SK-N-SH (cell line): Measurements from ENCODE around the gene DAPP1. TPM values are rescaled to one million over a fixed set of nuclear protein-coding genes. Genes with fewer than 3 reads are reported as not detected.

Source experiments
- CTCF ChIA-PET: fragments of 300-600, 350-600 bp; formaldehyde crosslinking; extraction: SDS; loops from one replicate; lab custom pipeline; 2021; lab: Yijun Ruan, JAX
- POLR2A ChIA-PET: fragments of 350-600 bp; sonication (Branson Sonifier 250); formaldehyde crosslinking; extraction: SDS; loops from one replicate; lab custom pipeline; 2020; ENCODE audit warnings: antibody characterized with exemption, inconsistent platforms; lab: Yijun Ruan, JAX
- DNase-seq: peaks from one replicate; pipeline ENCODE4 v3.0.0; 2012
- H2AFZ ChIP-seq: fragments of 200-600 bp; sonication (generic); 2 replicates; pipeline ENCODE4 v1.8.1; 2016; ENCODE audit warnings: antibody characterized with exemption, mild to moderate bottlenecking, low read depth
- H3F3A ChIP-seq: fragments of 200-600 bp; sonication (generic); replicated peaks from 2 replicates; pipeline ENCODE3; 2016; ENCODE audit warnings: antibody characterized with exemption, mild to moderate bottlenecking; ENCODE audit not compliant: insufficient read depth
- H3K27ac ChIP-seq, 2 experiments: fragments of 200-500 bp in 1 of 2; fragments of 200-600 bp in 1 of 2; sonication (Bioruptor generic) in 1 of 2; sonication (generic), shearing (Covaris generic) in 1 of 2; 2 replicates each; pipeline versions ENCODE4 v1.5.1 to v1.6.1; 2014 to 2016; ENCODE audit warnings: low read depth in 2 of 2, inconsistent platforms in 1 of 2, low read length in 1 of 2, mild to moderate bottlenecking in 1 of 2, mixed read lengths in 1 of 2
- H3K27me3 ChIP-seq: fragments of 200-600 bp; sonication (generic), shearing (Covaris generic); 2 replicates; pipeline ENCODE4 v1.6.1; 2016; ENCODE audit warnings: mixed run types; ENCODE audit not compliant: insufficient read depth
- H3K36me3 ChIP-seq, 2 experiments: fragments of 200-500 bp in 1 of 2; fragments of 200-600 bp in 1 of 2; sonication (Bioruptor generic) in 1 of 2; sonication (generic) in 1 of 2; replicated peaks in 1 of 2; 2 replicates each; pipeline versions ENCODE3 to v1.5.1; 2014 to 2016; ENCODE audit warnings: low read length in 1 of 2, mild to moderate bottlenecking in 1 of 2; ENCODE audit not compliant: insufficient read depth in 2 of 2, control insufficient read depth in 1 of 2
- H3K4me1 ChIP-seq, 2 experiments: fragments of 200-500 bp in 1 of 2; fragments of 200-600 bp in 1 of 2; sonication (Bioruptor generic) in 1 of 2; sonication (generic), shearing (Covaris generic) in 1 of 2; 2 replicates each; pipeline versions ENCODE4 v1.5.1 to v1.6.1; 2014 to 2016; ENCODE audit warnings: low read depth in 1 of 2, low read length in 1 of 2, mixed run types in 1 of 2; ENCODE audit not compliant: insufficient read depth in 2 of 2, control insufficient read depth in 1 of 2
- H3K4me2 ChIP-seq: fragments of 200-600 bp; sonication (generic), shearing (Covaris generic); 2 replicates; pipeline ENCODE4 v1.6.1; 2017; ENCODE audit warnings: mixed run types
- H3K4me3 ChIP-seq, 2 experiments: fragments of 200-500 bp in 1 of 2; fragments of 200-600 bp in 1 of 2; sonication (Bioruptor generic) in 1 of 2; sonication (generic), shearing (Covaris generic) in 1 of 2; 2 replicates each; pipeline versions ENCODE4 v1.5.1 to v1.8.1; 2014 to 2016; ENCODE audit warnings: low read depth in 2 of 2, inconsistent platforms in 1 of 2, low read length in 1 of 2, mild to moderate bottlenecking in 1 of 2, mixed read lengths in 1 of 2, moderate library complexity in 1 of 2
- H3K79me2 ChIP-seq: fragments of 200-600 bp; sonication (generic); 2 replicates; pipeline ENCODE4 v1.8.1; 2017; ENCODE audit warnings: mild to moderate bottlenecking; ENCODE audit not compliant: insufficient read depth
- H3K9ac ChIP-seq: fragments of 200-600 bp; sonication (generic); 2 replicates; pipeline ENCODE4 v1.6.1; 2017; ENCODE audit warnings: mixed run types
- H3K9me2 ChIP-seq: fragments of 200-600 bp; sonication (generic); 2 replicates; pipeline ENCODE4 v1.6.1; 2017; ENCODE audit warnings: mixed run types
- H3K9me3 ChIP-seq: fragments of 200-600 bp; sonication (generic); 2 replicates; pipeline ENCODE4 v1.6.1; 2017; ENCODE audit warnings: mixed run types, mild to moderate bottlenecking, moderate library complexity
- H4K20me1 ChIP-seq: fragments of 200-600 bp; sonication (generic); 2 replicates; pipeline ENCODE4 v1.6.1; 2017; ENCODE audit warnings: mild to moderate bottlenecking, mixed run types; ENCODE audit not compliant: insufficient read depth
- CHD2 ChIP-seq: fragments of 150-350 bp; IDR thresholded peaks from 2 replicates; pipeline ENCODE4 v1.6.1; 2018; ENCODE audit warnings: low read length; ENCODE audit not compliant: partially characterized antibody
- GABPA ChIP-seq: IDR thresholded peaks from 2 replicates; pipeline ENCODE4 v1.4.0; 2012; ENCODE audit warnings: low read depth, mild to moderate bottlenecking
- GATA2 ChIP-seq: sonication (generic); formaldehyde crosslinking; IDR thresholded peaks from 2 replicates; pipeline ENCODE4 v1.5.0; 2020; ENCODE audit warnings: mild to moderate bottlenecking, missing genetic modification reagents
- MEF2A ChIP-seq: IDR thresholded peaks from 2 replicates; pipeline ENCODE4 v1.4.0; 2012; ENCODE audit warnings: low read depth, borderline replicate concordance
- NRF1 ChIP-seq: IDR thresholded peaks from 2 replicates; pipeline ENCODE4 v1.6.1; 2012; ENCODE audit warnings: low read depth, mild to moderate bottlenecking, low read length
- POLR2AphosphoS5 ChIP-seq: IDR thresholded peaks from 2 replicates; pipeline ENCODE4 v1.6.1; 2012; ENCODE audit warnings: low read depth, low read length
- RXRA ChIP-seq: IDR thresholded peaks from 2 replicates; pipeline ENCODE4 v1.4.0; 2012; ENCODE audit warnings: low read depth, mild to moderate bottlenecking, borderline replicate concordance
- TAF1 ChIP-seq: IDR thresholded peaks from 2 replicates; pipeline ENCODE4 v1.6.1; 2012; ENCODE audit warnings: low read depth, mild to moderate bottlenecking, low read length, moderate library complexity, borderline replicate concordance
- TEAD4 ChIP-seq: IDR thresholded peaks from 2 replicates; pipeline ENCODE4 v1.4.0; 2012; ENCODE audit warnings: mild to moderate bottlenecking, borderline replicate concordance; ENCODE audit not compliant: insufficient read depth
- USF1 ChIP-seq: IDR thresholded peaks from 2 replicates; pipeline ENCODE4 v1.4.0; 2012; ENCODE audit warnings: low read depth, borderline replicate concordance
- YY1 ChIP-seq: IDR thresholded peaks from 2 replicates; pipeline ENCODE4 v1.4.0; 2012; ENCODE audit warnings: low read depth, mild to moderate bottlenecking
- WGBS: methylation state at CpG from one replicate; pipeline ENCODE4 v1.1.6; 2017; ENCODE audit warnings: low lambda C conversion rate; 5-methylcytosine and 5-hydroxymethylcytosine counted together
- polyA plus RNA-seq, 3 experiments: library from polyadenylated mRNA; depleted of rRNA; stranded (reverse); fragments of >200 nt; gene quantifications; 2 replicates each; pipeline ENCODE4 v1.2.3, GENCODE V29; 2012

Gene DAPP1
- polyA plus RNA-seq, 1 of the 3 experiments (the other 2 are of a cell fraction), result not detected

- no peak overlapping the region for H2AFZ ChIP-seq
- no peak for DNase-seq
- H3K4me2 ChIP-seq, result no peak overlapping the region
- H3K27me3 ChIP-seq, result no peaks in the 10 kb centered on the region
- H3K79me2 ChIP-seq, result no peaks in the 10 kb centered on the region
- no peak overlapping the region for H3K4me3 ChIP-seq
- WGBS, result 44% methylated on average over 3 of the region's 3 CpGs
- no peaks in the 10 kb centered on the region for H3K4me1 ChIP-seq
- no peak for TF ChIP-seq TEAD4
- no peak for TF ChIP-seq YY1
- no peak for TF ChIP-seq USF1
- no peak for TF ChIP-seq GABPA
- no peak for TF ChIP-seq TAF1
- no peak overlapping the region for H3K27ac ChIP-seq
- POLR2A ChIA-PET, result no interaction called here
- no peak overlapping the region for H3K9ac ChIP-seq
- H3K36me3 ChIP-seq, result no peaks in the 10 kb centered on the region
- H3K9me3 ChIP-seq, result no peaks in the 10 kb centered on the region
- no peaks in the 10 kb centered on the region for H3F3A ChIP-seq
- H3K9me2 ChIP-seq, result no peaks in the 10 kb centered on the region
- CTCF ChIA-PET, result interaction anchor here (0.6 kb wide), 1 partner anchor 41 kb away, joined by 3 read pairs; no protein-coding TSS in a partner anchor
- H4K20me1 ChIP-seq, result no peaks in the 10 kb centered on the region
These were observed 32.7 kb upstream of the DAPP1 start for GRCh38 chr4:99783940-99784339.

GRCh38 chr4:99784842-99785241 is 31.8 kb upstream of the DAPP1 start:
- POLR2A ChIA-PET, result no interaction called here
- no peak for TF ChIP-seq RXRA
- TF ChIP-seq MEF2A, result no peak
- no peak for TF ChIP-seq YY1
- no peak for TF ChIP-seq GATA2 (CRISPR knock-in tag)
- TF ChIP-seq NRF1, result no peak
- no peak for TF ChIP-seq CHD2
- TF ChIP-seq POLR2AphosphoS5, result no peak
- H3K9me3 ChIP-seq, result no peaks in the 10 kb centered on the region
- no peak overlapping the region for H3K27ac ChIP-seq
- H4K20me1 ChIP-seq, result no peaks in the 10 kb centered on the region
- no peak overlapping the region for H2AFZ ChIP-seq
- no peaks in the 10 kb centered on the region for H3K79me2 ChIP-seq
- no peaks in the 10 kb centered on the region for H3K36me3 ChIP-seq
- CTCF ChIA-PET, result no interaction called here
- no peaks in the 10 kb centered on the region for H3K9me2 ChIP-seq
- no peak for DNase-seq
- 66% methylated on average over 3 of the region's 3 CpGs for WGBS
- no peaks in the 10 kb centered on the region for H3K27me3 ChIP-seq
- no peaks in the 10 kb centered on the region for H3F3A ChIP-seq
- H3K4me2 ChIP-seq, result no peak overlapping the region
- no peak overlapping the region for H3K9ac ChIP-seq
- H3K4me3 ChIP-seq, result no peak overlapping the region
- no peaks in the 10 kb centered on the region for H3K4me1 ChIP-seq
